Endodermal cell (in vitro differentiated cells): ENCODE results near the gene CCDC13. TPM values are rescaled to one million over a fixed set of nuclear protein-coding genes. Genes with fewer than 3 reads are reported as not detected.

ENCODE experiments used
- DNase-seq: peaks from one replicate; pipeline ENCODE4 v3.0.0-alpha.2; 2017
- H3K27ac ChIP-seq: 2 replicates; pipeline ENCODE4 v1.5.1; 2013; ENCODE audit warnings: mild to moderate bottlenecking, low read depth, low read length, moderate library complexity
- H3K27me3 ChIP-seq: 2 replicates; pipeline ENCODE4 v1.6.1; 2013; ENCODE audit warnings: mild to moderate bottlenecking, low read length, moderate library complexity; ENCODE audit not compliant: insufficient read depth, control insufficient read depth, poor library complexity, severe bottlenecking
- H3K36me3 ChIP-seq: 2 replicates; pipeline ENCODE4 v1.7.0; 2013; ENCODE audit warnings: mild to moderate bottlenecking, low read length, moderate library complexity; ENCODE audit not compliant: control insufficient read depth, insufficient read depth
- H3K4me1 ChIP-seq: one replicate; pipeline ENCODE4 v1.7.0; 2013; ENCODE audit warnings: low read length; ENCODE audit not compliant: control insufficient read depth, insufficient read depth
- H3K4me3 ChIP-seq: 2 replicates; pipeline ENCODE4 v1.5.1; 2013; ENCODE audit warnings: mild to moderate bottlenecking, low read length, moderate library complexity
- H3K9ac ChIP-seq: 2 replicates; pipeline ENCODE4 v1.6.1; 2013; ENCODE audit warnings: mild to moderate bottlenecking, low read length, moderate library complexity; ENCODE audit not compliant: poor library complexity, severe bottlenecking; ENCODE audit errors: extremely low read depth
- H3K9me3 ChIP-seq: 2 replicates; pipeline ENCODE4 v1.6.1; 2013; ENCODE audit warnings: mild to moderate bottlenecking, low read length, moderate library complexity; ENCODE audit not compliant: control insufficient read depth
- H3K27ac Mint-ChIP-seq: 2 replicates; pipeline ENCODE4 v1.8.0; 2020; ENCODE audit warnings: mixed read lengths
- H3K27me3 Mint-ChIP-seq: 2 replicates; pipeline ENCODE4 v1.8.0; 2021; ENCODE audit warnings: mild to moderate bottlenecking, mixed read lengths; ENCODE audit not compliant: insufficient read depth
- H3K36me3 Mint-ChIP-seq: 2 replicates; pipeline ENCODE4 v1.8.0; 2020; ENCODE audit warnings: low read depth, mixed read lengths
- H3K4me1 Mint-ChIP-seq: 2 replicates; pipeline ENCODE4 v1.8.0; 2020; ENCODE audit warnings: mixed read lengths
- H3K4me3 Mint-ChIP-seq: 2 replicates; pipeline ENCODE4 v1.8.0; 2020; ENCODE audit warnings: mild to moderate bottlenecking, moderate library complexity, mixed read lengths
- H3K9me3 Mint-ChIP-seq: 2 replicates; pipeline ENCODE4 v1.8.0; 2020; ENCODE audit warnings: mild to moderate bottlenecking, mixed read lengths
- CTCF ChIP-seq: fragments of 200-600 bp; sonication (generic); conservative IDR thresholded peaks from 2 replicates; pipeline ENCODE4 v1.5.0; 2021; ENCODE audit warnings: antibody characterized with exemption, mild to moderate bottlenecking
- WGBS, 2 experiments: methylation state at CpG; one replicate each; pipeline versions ENCODE4 v1.1.5 to v1.1.7; 2013; ENCODE audit warnings: missing lambda C conversion rate in 2 of 2, mixed read lengths in 1 of 2; ENCODE audit not compliant: insufficient coverage in 1 of 2, insufficient read length in 1 of 2; 5-methylcytosine and 5-hydroxymethylcytosine counted together
- long read RNA-seq, 4 experiments: library from polyadenylated mRNA in 2 of 4; library from RNA in 1 of 4; library from capped mRNA in 1 of 4; stranded (forward) in 3 of 4; unstranded in 1 of 4; transcript quantifications; one replicate each; pipeline ENCODE4 v2.0.0, GENCODE V29; 2020 to 2021; ENCODE audit warnings: inconsistent platforms in 1 of 4
- polyA plus RNA-seq, 2 experiments: library from polyadenylated mRNA; stranded (reverse); fragments of 50-300 nt; gene quantifications; one replicate each; pipeline ENCODE4 v1.2.3, GENCODE V29; 2013
- total RNA-seq, 2 donors: library from RNA; stranded (reverse); fragmentation: NEBNext Ultra II Directional in 1 of 2; extraction: Animal tissue kit (Norgen Biotek cat#: 25700) in 1 of 2; gene quantifications; 2 replicates in 1 of 2; 3 replicates in 1 of 2; pipeline ENCODE4 v1.2.1, GENCODE V29; 2021

CCDC13 gene
- total RNA-seq = 1 to 10 TPM in 1 of 2 donors, under 1 TPM in 1; 0.64 to 1.1 TPM
- 1.5 TPM for polyA plus RNA-seq (2013, experiment 1 of 2)
- 0.95 TPM for polyA plus RNA-seq (2013, experiment 2 of 2)
- long read RNA-seq, experiment 1, partial matches to known transcripts = 2 of 2 reads
- long read RNA-seq, experiment 1, other reads (novel, unspliced or antisense) = 0 of 2 reads
- long read RNA-seq, experiment 2 = 0 reads
- long read RNA-seq, experiment 3 = 0 reads
- long read RNA-seq, experiment 4, partial matches to known transcripts = 1 of 3 reads
- long read RNA-seq, experiment 4, other reads (novel, unspliced or antisense) = 1 of 3 reads

GRCh38 chr3:42772670-42773408, at the start of gene CCDC13:
Gene CCDC13 (minus strand): TSS chr3:42773253. CDS start chr3:42758345, 14,908 bp downstream.
- WGBS, 2 experiments = 4 to 10% methylated on average over 26 to 63 of the region's 63 CpGs
- Mint-ChIP-seq H3K27me3 (peaks cover 29% of the 10 kb centered on the region), H3K4me1 (no peaks in the 10 kb centered on the region), H3K9me3 (peaks cover 12% of the 10 kb centered on the region), H3K36me3 (peaks cover 6% of the 10 kb centered on the region), H3K27ac (peak within 1 kb of the TSS; percentile 78), H3K4me3 (peak within 1 kb of the TSS; percentile 65)
- Histone ChIP-seq H3K27ac (peak within 1 kb of the TSS; percentile 69), H3K4me1 (no peaks in the 10 kb centered on the region), H3K27me3 (peaks cover 6% of the 10 kb centered on the region), H3K9me3 (no peaks in the 10 kb centered on the region), H3K4me3 (peak within 1 kb of the TSS; percentile 80), H3K36me3 (peaks cover 6% of the 10 kb centered on the region), H3K9ac (peak within 1 kb of the TSS; percentile 16)
- no peak for TF ChIP-seq CTCF
- DNase-seq = peak; percentile 98

GRCh38 chr3:42822828-42823227, 49.8 kb upstream of the CCDC13 start:
- H3K9me3 Mint-ChIP-seq = no peaks in the 10 kb centered on the region
- Histone ChIP-seq H3K4me1 (no peaks in the 10 kb centered on the region), H3K27me3 (no peaks in the 10 kb centered on the region), H3K9me3 (peaks cover 4% of the 10 kb centered on the region), H3K4me3 (no peak overlapping the region), H3K36me3 (no peaks in the 10 kb centered on the region), H3K27ac (peak overlapping the region; percentile 58), H3K9ac (no peak overlapping the region)
- H3K27ac Mint-ChIP-seq = no peak overlapping the region
- no peaks in the 10 kb centered on the region for H3K36me3 Mint-ChIP-seq
- no peak for DNase-seq
- no peaks in the 10 kb centered on the region for H3K27me3 Mint-ChIP-seq
- 94% methylated on average over 2 to 3 of the region's 3 CpGs for WGBS, 2 experiments
- no peak for TF ChIP-seq CTCF
- H3K4me3 Mint-ChIP-seq = no peak overlapping the region
- H3K4me1 Mint-ChIP-seq = peaks cover 10% of the 10 kb centered on the region

GRCh38 chr3:42820746-42821051, 47.6 kb upstream of the CCDC13 start:
- Histone ChIP-seq H3K36me3 (no peaks in the 10 kb centered on the region), H3K27ac (no peak overlapping the region), H3K9ac (no peak overlapping the region), H3K4me1 (no peaks in the 10 kb centered on the region), H3K27me3 (no peaks in the 10 kb centered on the region), H3K9me3 (peaks cover 4% of the 10 kb centered on the region), H3K4me3 (no peak overlapping the region)
- Mint-ChIP-seq H3K4me3 (no peak overlapping the region), H3K9me3 (no peaks in the 10 kb centered on the region), H3K27me3 (no peaks in the 10 kb centered on the region), H3K27ac (no peak overlapping the region), H3K4me1 (peaks cover 3% of the 10 kb centered on the region), H3K36me3 (no peaks in the 10 kb centered on the region)
- WGBS, 2 experiments = 86 to 88% methylated on average over 6 of the region's 6 CpGs
- no peak for TF ChIP-seq CTCF
- DNase-seq = no peak
